ENCODE data around the gene TRPM8. TPM values are rescaled to one million over a fixed set of nuclear protein-coding genes. Genes with fewer than 3 reads are reported as not detected.

Gene TRPM8
- polyA plus RNA-seq, 1 donor (not counting 4 experiments of a cell fraction or from before 2014, with no cell fraction given), result 0.04 TPM

GRCh38 chr2:233981574-233982420 lies 64.6 kb downstream of the TRPM8 start:
- Histone ChIP-seq H3K36me3 (ENCODE audit: control insufficient read depth in 2 of 2, extremely low read depth in 1 of 2, insufficient read depth in 2 of 2, low read length in 2 of 2) (no peaks in the 10 kb centered on the region), H3K27ac (ENCODE audit: control insufficient read depth, insufficient read depth, low read length) (peak overlapping the region; percentile 67), H2AFZ (ENCODE audit: control insufficient read depth, low read length) (no peak overlapping the region), H4K20me1 (ENCODE audit: control insufficient read depth, extremely low read depth, insufficient read depth, low read length) (no peaks in the 10 kb centered on the region), H3K79me2 (ENCODE audit: control insufficient read depth, insufficient read depth, low read length) (no peaks in the 10 kb centered on the region), H3K4me2 (ENCODE audit: control insufficient read depth, extremely low read depth, insufficient read depth, low read depth, low read length) (peak overlapping the region; percentile 50), H3K9ac (ENCODE audit: control insufficient read depth, extremely low read depth, insufficient read depth, low read length) (no peak overlapping the region), H3K9me3 (ENCODE audit: control insufficient read depth, low read depth, low read length) (no peaks in the 10 kb centered on the region), H3K9me1 (ENCODE audit: control insufficient read depth, extremely low read depth, insufficient read depth, low read length) (no peaks in the 10 kb centered on the region), H3K27me3 (ENCODE audit: control insufficient read depth, extremely low read depth, insufficient read depth, low read length) (no peaks in the 10 kb centered on the region), H3K4me1 (ENCODE audit: control insufficient read depth, extremely low read depth, insufficient read depth, low read length) (peaks cover 38% of the 10 kb centered on the region), H3K4me3 (ENCODE audit: control insufficient read depth in 2 of 3, extremely low read depth in 1 of 3, insufficient read depth in 2 of 3, low read depth in 1 of 3, low read length in 3 of 3) (no peak overlapping the region)
- FAIRE-seq (peak; percentile 34), DNase-seq (ENCODE audit: low read depth, low spot score) (no peak)
- TF ChIP-seq EZH2 (IDR thresholded peaks at IDR 0.05; ENCODE audit: low read length) (no peak), CTCF (optimal IDR thresholded peaks at IDR 0.05 in 1 of 3, IDR thresholded peaks at IDR 0.05 in 1 of 3, conservative IDR thresholded peaks at IDR 0.05 in 1 of 3; ENCODE audit: extremely low read depth in 1 of 3, insufficient read depth in 2 of 3, low read length in 3 of 3) (no peak)
- dilution Hi-C loops (cut with MboI; ENCODE audit: extremely low pct_ligation_motif_present, low sequenced_read_pairs), result no loop called here

GRCh38 chr2:233982421-233983121 lies 65.4 kb downstream of the TRPM8 start:
- dilution Hi-C loops (cut with MboI; ENCODE audit: extremely low pct_ligation_motif_present, low sequenced_read_pairs), result no loop called here
- Histone ChIP-seq H3K9me3 (ENCODE audit: control insufficient read depth, low read depth, low read length) (no peaks in the 10 kb centered on the region), H2AFZ (ENCODE audit: control insufficient read depth, low read length) (no peak overlapping the region), H3K27ac (ENCODE audit: control insufficient read depth, insufficient read depth, low read length) (peak overlapping the region; percentile 67), H3K4me2 (ENCODE audit: control insufficient read depth, extremely low read depth, insufficient read depth, low read depth, low read length) (peak overlapping the region; percentile 50), H3K9ac (ENCODE audit: control insufficient read depth, extremely low read depth, insufficient read depth, low read length) (peak overlapping the region; percentile 51), H3K4me1 (ENCODE audit: control insufficient read depth, extremely low read depth, insufficient read depth, low read length) (peaks cover 31% of the 10 kb centered on the region), H3K27me3 (ENCODE audit: control insufficient read depth, extremely low read depth, insufficient read depth, low read length) (no peaks in the 10 kb centered on the region), H3K9me1 (ENCODE audit: control insufficient read depth, extremely low read depth, insufficient read depth, low read length) (no peaks in the 10 kb centered on the region), H4K20me1 (ENCODE audit: control insufficient read depth, extremely low read depth, insufficient read depth, low read length) (no peaks in the 10 kb centered on the region), H3K4me3 (ENCODE audit: control insufficient read depth in 2 of 3, extremely low read depth in 1 of 3, insufficient read depth in 2 of 3, low read depth in 1 of 3, low read length in 3 of 3) (no peak overlapping the region), H3K79me2 (ENCODE audit: control insufficient read depth, insufficient read depth, low read length) (no peaks in the 10 kb centered on the region), H3K36me3 (ENCODE audit: control insufficient read depth in 2 of 2, extremely low read depth in 1 of 2, insufficient read depth in 2 of 2, low read length in 2 of 2) (no peaks in the 10 kb centered on the region)
- peak; percentile 46 for DNase-seq (ENCODE audit: low read depth, low spot score)
- peak; percentile 96 for FAIRE-seq
- TF ChIP-seq CTCF (optimal IDR thresholded peaks at IDR 0.05 in 1 of 3, IDR thresholded peaks at IDR 0.05 in 1 of 3, conservative IDR thresholded peaks at IDR 0.05 in 1 of 3; ENCODE audit: extremely low read depth in 1 of 3, insufficient read depth in 2 of 3, low read length in 3 of 3) (no peak), EZH2 (IDR thresholded peaks at IDR 0.05; ENCODE audit: low read length) (no peak)

Measured in keratinocyte (primary cell).